ENCODE measurements around the gene RAP1GAP2.

Gene RAP1GAP2

GRCh38 chr17:2932946-2933345 is 136.7 kb downstream of the RAP1GAP2 start:
- FAIRE-seq (no peak), DNase-seq (ENCODE audit: extremely low spot score, insufficient read length, low read depth) (no peak)

- DNase-seq (ENCODE audit: extremely low spot score, insufficient read length, low read depth) (no peak), FAIRE-seq (no peak)
Measured at GRCh38 chr17:2933606-2934005, 137.4 kb downstream of the RAP1GAP2 start.

GRCh38 chr17:2935632-2936031 is 139.4 kb downstream of the RAP1GAP2 start:
- no peak for FAIRE-seq
- DNase-seq (ENCODE audit: extremely low spot score, insufficient read length, low read depth), result no peak

GRCh38 chr17:2936351-2936750 is 140.1 kb downstream of the RAP1GAP2 start:
- DNase-seq (ENCODE audit: extremely low spot score, insufficient read length, low read depth), result no peak
- FAIRE-seq, result no peak

GRCh38 chr17:2936771-2937321 is 140.6 kb downstream of the RAP1GAP2 start:
- FAIRE-seq, result no peak
- no peak for DNase-seq (ENCODE audit: extremely low spot score, insufficient read length, low read depth)

- DNase-seq (ENCODE audit: extremely low spot score, insufficient read length, low read depth) (no peak), FAIRE-seq (no peak)
Measured at GRCh38 chr17:2937331-2938003, 141.2 kb downstream of the RAP1GAP2 start.

GRCh38 chr17:2939714-2940351 is 143.6 kb downstream of the RAP1GAP2 start:
- FAIRE-seq (no peak), DNase-seq (ENCODE audit: extremely low spot score, insufficient read length, low read depth) (no peak)

GRCh38 chr17:2940352-2940751 is 144.1 kb downstream of the RAP1GAP2 start:
- no peak for DNase-seq (ENCODE audit: extremely low spot score, insufficient read length, low read depth)
- FAIRE-seq, result no peak

GRCh38 chr17:2943981-2944380 is 147.7 kb downstream of the RAP1GAP2 start:
- FAIRE-seq (no peak), DNase-seq (ENCODE audit: extremely low spot score, insufficient read length, low read depth) (no peak)

GRCh38 chr17:2945299-2945698 is 149.1 kb downstream of the RAP1GAP2 start:
- no peak for DNase-seq (ENCODE audit: extremely low spot score, insufficient read length, low read depth)
- no peak for FAIRE-seq

- DNase-seq (ENCODE audit: extremely low spot score, insufficient read length, low read depth), result no peak
- no peak for FAIRE-seq
Measured at GRCh38 chr17:2946144-2946543, 149.9 kb downstream of the RAP1GAP2 start.

- DNase-seq (ENCODE audit: extremely low spot score, insufficient read length, low read depth), result no peak
- FAIRE-seq, result no peak
Measured at GRCh38 chr17:2947588-2947950, 151.3 kb downstream of the RAP1GAP2 start.

- DNase-seq (ENCODE audit: extremely low spot score, insufficient read length, low read depth) (no peak), FAIRE-seq (no peak)
Measured at GRCh38 chr17:2947996-2948550, 151.8 kb downstream of the RAP1GAP2 start.

GRCh38 chr17:2948721-2949468 is 152.7 kb downstream of the RAP1GAP2 start:
- DNase-seq (ENCODE audit: extremely low spot score, insufficient read length, low read depth) (no peak), FAIRE-seq (no peak)

GRCh38 chr17:2949469-2950044 is 153.3 kb downstream of the RAP1GAP2 start:
- FAIRE-seq (no peak), DNase-seq (ENCODE audit: extremely low spot score, insufficient read length, low read depth) (no peak)

GRCh38 chr17:2950846-2951245 is 154.6 kb downstream of the RAP1GAP2 start:
- FAIRE-seq (no peak), DNase-seq (ENCODE audit: extremely low spot score, insufficient read length, low read depth) (no peak)

- FAIRE-seq (no peak), DNase-seq (ENCODE audit: extremely low spot score, insufficient read length, low read depth) (no peak)
Measured at GRCh38 chr17:2952174-2952845, 156.1 kb downstream of the RAP1GAP2 start.

- DNase-seq (ENCODE audit: extremely low spot score, insufficient read length, low read depth) (no peak), FAIRE-seq (no peak)
Measured at GRCh38 chr17:2954898-2955445, 158.7 kb downstream of the RAP1GAP2 start.

GRCh38 chr17:2955931-2956582 is 159.8 kb downstream of the RAP1GAP2 start:
- no peak for DNase-seq (ENCODE audit: extremely low spot score, insufficient read length, low read depth)
- FAIRE-seq, result no peak
